OCI-LY3 (cell line): ENCODE results near the gene MAP3K15.
"Not testable (repeated sequence)": the region's sequence is repeated elsewhere in the genome, so short reads cannot be mapped to it uniquely, and the experiment has no call there.

Experiments used
- CTCF ChIP-seq: fragments of 200-600, 300-600 bp; sonication (generic); IDR thresholded peaks from 2 replicates; pipeline ENCODE4 v1.5.1; 2014; ENCODE audit warnings: antibody characterized with exemption, low read length, low read depth
- EZH2phosphoT487 ChIP-seq: fragments of 200-600 bp; shearing (Covaris generic); IDR thresholded peaks from 2 replicates; pipeline ENCODE4 v1.6.1; 2018; ENCODE audit warnings: antibody characterized with exemption, mixed run types, low read depth

DNA sequence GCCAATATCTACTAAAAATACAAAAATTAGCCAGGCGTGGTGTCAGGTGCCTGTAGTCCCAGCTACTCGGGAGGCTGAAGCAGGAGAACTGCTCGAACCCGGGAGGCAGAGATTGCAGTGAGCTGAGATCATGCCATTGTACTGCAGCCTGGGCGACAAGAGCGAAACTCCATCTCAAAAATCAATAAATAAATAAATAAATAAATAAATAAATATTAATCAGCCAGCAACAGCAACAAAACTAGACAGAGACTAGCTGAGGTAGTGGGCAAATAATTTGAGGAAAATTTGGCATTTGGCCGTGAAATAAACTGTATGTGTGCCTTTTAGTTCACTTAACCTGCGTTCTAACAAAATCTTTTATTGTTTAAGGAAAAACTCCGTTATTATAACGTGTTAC lies 69.5 kb downstream of the MAP3K15 start:
- not testable (repeated sequence) for TF ChIP-seq EZH2phosphoT487, CTCF
